ENCODE measurements around the gene DOCK1.

DNA sequence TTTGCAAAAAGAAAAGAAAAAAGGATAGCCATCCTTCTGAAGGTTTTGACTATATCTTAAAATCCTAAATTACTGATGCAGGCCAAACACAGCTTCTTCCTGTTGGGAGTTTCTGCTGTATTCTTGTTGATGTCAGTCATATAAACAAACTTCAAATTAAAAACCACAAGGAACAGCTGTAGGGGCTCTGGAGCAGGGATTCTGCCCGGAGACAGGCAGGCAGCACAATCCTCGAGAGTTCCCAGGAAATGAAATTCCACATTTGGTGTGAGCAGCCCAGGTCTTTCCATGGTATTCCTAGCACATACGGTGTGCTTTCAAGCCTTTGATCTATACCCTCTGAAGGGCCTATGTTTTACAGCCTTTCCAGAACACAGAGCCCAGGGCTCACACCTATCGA lies 248.0 kb downstream of the DOCK1 start:
- no peak for TF ChIP-seq POLR2A (IDR thresholded peaks at IDR 0.05)
- TF ChIP-seq, protein P1, sequence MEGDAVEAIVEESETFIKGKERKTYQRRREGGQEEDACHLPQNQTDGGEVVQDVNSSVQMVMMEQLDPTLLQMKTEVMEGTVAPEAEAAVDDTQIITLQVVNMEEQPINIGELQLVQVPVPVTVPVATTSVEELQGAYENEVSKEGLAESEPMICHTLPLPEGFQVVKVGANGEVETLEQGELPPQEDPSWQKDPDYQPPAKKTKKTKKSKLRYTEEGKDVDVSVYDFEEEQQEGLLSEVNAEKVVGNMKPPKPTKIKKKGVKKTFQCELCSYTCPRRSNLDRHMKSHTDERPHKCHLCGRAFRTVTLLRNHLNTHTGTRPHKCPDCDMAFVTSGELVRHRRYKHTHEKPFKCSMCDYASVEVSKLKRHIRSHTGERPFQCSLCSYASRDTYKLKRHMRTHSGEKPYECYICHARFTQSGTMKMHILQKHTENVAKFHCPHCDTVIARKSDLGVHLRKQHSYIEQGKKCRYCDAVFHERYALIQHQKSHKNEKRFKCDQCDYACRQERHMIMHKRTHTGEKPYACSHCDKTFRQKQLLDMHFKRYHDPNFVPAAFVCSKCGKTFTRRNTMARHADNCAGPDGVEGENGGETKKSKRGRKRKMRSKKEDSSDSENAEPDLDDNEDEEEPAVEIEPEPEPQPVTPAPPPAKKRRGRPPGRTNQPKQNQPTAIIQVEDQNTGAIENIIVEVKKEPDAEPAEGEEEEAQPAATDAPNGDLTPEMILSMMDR (IDR thresholded peaks at IDR 0.05), result no peak
- TF ChIP-seq POLR2AphosphoS5 (IDR thresholded peaks at IDR 0.05), result no peak
